OCI-LY1 (cell line): ENCODE measurements around the gene DHDDS.

Source experiments
- CTCF ChIP-seq: fragments of 200-600 bp; sonication (generic), shearing (Covaris generic); IDR thresholded peaks from 2 replicates; pipeline ENCODE4 v1.5.1; 2017; ENCODE audit warnings: mild to moderate bottlenecking, antibody characterized with exemption, low read length, moderate library complexity, mixed read lengths
- EZH2 ChIP-seq: fragments of 200-600 bp; sonication (generic), shearing (Covaris generic); IDR thresholded peaks from 2 replicates; pipeline ENCODE4 v1.8.0; 2017; ENCODE audit warnings: borderline replicate concordance, mixed run types, mild to moderate bottlenecking, antibody characterized with exemption, low read length, moderate library complexity, mixed read lengths

DNA sequence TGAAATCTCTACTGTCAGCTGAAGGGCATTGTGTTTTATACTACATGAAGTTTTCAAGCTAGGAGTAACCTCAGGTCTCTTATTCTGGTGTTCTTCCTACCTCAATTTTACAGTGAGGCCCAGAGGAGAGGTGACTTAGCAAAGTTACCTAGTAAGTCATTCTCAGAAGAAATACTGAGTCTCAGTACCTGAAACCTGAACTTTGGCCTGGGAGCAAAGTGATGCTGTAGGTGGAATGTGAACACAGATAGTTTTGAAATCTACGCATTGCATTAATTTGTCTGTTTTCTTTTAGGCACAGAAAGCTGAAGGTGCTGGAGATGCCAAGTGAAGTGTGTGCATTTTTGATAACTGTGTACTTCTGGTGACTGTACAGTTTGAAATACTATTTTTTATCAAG lies 42.7 kb downstream of the DHDDS start:
- TF ChIP-seq CTCF (no peak), EZH2 (no peak)
